ENCODE measurements around the gene C2CD2L. TPM values are rescaled to one million over a fixed set of nuclear protein-coding genes. Genes with fewer than 3 reads are reported as not detected.

The C2CD2L gene
- total and polyA plus RNA-seq, 2 of the 13 experiments (the other 11 are each of a cell fraction or from before 2014, with no cell fraction given), result 3.7 to 5.5 TPM

- TF ChIP-seq ZNF354B (CRISPR knock-in tag; IDR thresholded peaks at IDR 0.05) (no peak), PITX1 (CRISPR knock-in tag; IDR thresholded peaks at IDR 0.05) (no peak), SP1 (IDR thresholded peaks at IDR 0.05) (no peak), SP1 (CRISPR knock-in tag; IDR thresholded peaks at IDR 0.05) (no peak), IKZF5 (CRISPR knock-in tag; IDR thresholded peaks at IDR 0.05) (0 out of 2 replicates have a peak, but pooled peaks have one; percentile 20), NR2C2 (CRISPR knock-in tag; IDR thresholded peaks at IDR 0.05; ENCODE audit: borderline replicate concordance) (peak; percentile 31; the same call in 1 of the 2 replicates), ZFP91 (CRISPR knock-in tag; IDR thresholded peaks at IDR 0.05; ENCODE audit: borderline replicate concordance) (peak; percentile 64; the same call in 1 of the 2 replicates), SIN3A (IDR thresholded peaks at IDR 0.05; ENCODE audit: borderline replicate concordance, low read depth, low read length) (0 out of 2 replicates have a peak, but pooled peaks have one; percentile 11), SAP130 (CRISPR knock-in tag; IDR thresholded peaks at IDR 0.05; ENCODE audit: low read depth) (peak; percentile 80), SRY (CRISPR knock-in tag; IDR thresholded peaks at IDR 0.05) (no peak), ZNF276 (CRISPR knock-in tag; IDR thresholded peaks at IDR 0.05; ENCODE audit: low read depth) (no peak), ZNF616 (CRISPR knock-in tag; IDR thresholded peaks at IDR 0.05; ENCODE audit: low read depth) (no peak), TFE3 (CRISPR knock-in tag; IDR thresholded peaks at IDR 0.05) (no peak), TFAP4 (IDR thresholded peaks at IDR 0.05; ENCODE audit: borderline replicate concordance, low read depth) (peak; percentile 99), ZNF704 (CRISPR knock-in tag; IDR thresholded peaks at IDR 0.05; ENCODE audit: borderline replicate concordance) (no peak), ZNF121 (CRISPR knock-in tag; IDR thresholded peaks at IDR 0.05) (no peak), HHEX (CRISPR knock-in tag; IDR thresholded peaks at IDR 0.05) (no peak), GABPA (IDR thresholded peaks at IDR 0.05; ENCODE audit: low read depth, low read length) (no peak), GABPA (CRISPR knock-in tag; IDR thresholded peaks at IDR 0.05; ENCODE audit: low read depth) (peak; percentile 70), IRF1 (CRISPR knock-in tag; IDR thresholded peaks at IDR 0.05; ENCODE audit: low read depth) (no peak)
These were observed 1.7 kb downstream of the C2CD2L start (continued) for GRCh38 chr11:119108857-119109221.

All from HepG2 (cell line).